Stimulated activated CD4-positive, alpha-beta T cell treated with anti-CD3 and anti-CD28 coated beads, TNF-alpha, amount 100 ng/mL, for 4 hours (primary cell): ENCODE measurements around the gene AANAT.
A peak's percentile ranks its signal among the peaks of the same experiment; 100 is the strongest.

Experiments used
- DNase-seq, 3 experiments: peaks; one replicate each; pipeline ENCODE4 v3.0.0-alpha.2; 2020; ENCODE audit warnings: low read depth in 3 of 3

AANAT gene

GRCh38 chr17:76442341-76443338 lies 24.8 kb upstream of the AANAT start:
- DNase-seq, result no peak

GRCh38 chr17:76444518-76445311 lies 22.7 kb upstream of the AANAT start:
- no peak for DNase-seq

- no peak for DNase-seq
Measured at GRCh38 chr17:76445697-76446448, 21.5 kb upstream of the AANAT start.

GRCh38 chr17:76446449-76447231 lies 20.8 kb upstream of the AANAT start:
- no peak for DNase-seq

GRCh38 chr17:76447931-76448652 lies 19.3 kb upstream of the AANAT start:
- DNase-seq, result no peak

DNA sequence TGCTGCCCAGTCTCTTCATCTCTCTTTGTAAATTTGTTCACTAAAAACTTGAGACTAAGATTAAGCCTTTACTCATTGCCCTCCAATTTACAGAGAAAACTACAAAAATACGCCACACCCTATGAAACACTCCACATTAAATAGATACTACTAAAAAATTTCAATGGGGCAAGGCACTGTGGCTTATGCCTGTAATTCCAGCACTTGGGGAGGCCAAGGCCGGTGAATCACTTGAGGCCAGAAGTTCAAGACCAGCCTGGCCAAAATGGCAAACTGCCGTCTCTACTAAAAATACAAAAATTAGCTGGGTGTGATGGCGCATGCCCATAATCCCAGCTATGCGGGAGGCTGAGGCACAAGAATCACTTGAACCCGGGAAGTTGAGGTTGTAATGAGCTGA lies 18.3 kb upstream of the AANAT start:
- no peak for DNase-seq

DNA sequence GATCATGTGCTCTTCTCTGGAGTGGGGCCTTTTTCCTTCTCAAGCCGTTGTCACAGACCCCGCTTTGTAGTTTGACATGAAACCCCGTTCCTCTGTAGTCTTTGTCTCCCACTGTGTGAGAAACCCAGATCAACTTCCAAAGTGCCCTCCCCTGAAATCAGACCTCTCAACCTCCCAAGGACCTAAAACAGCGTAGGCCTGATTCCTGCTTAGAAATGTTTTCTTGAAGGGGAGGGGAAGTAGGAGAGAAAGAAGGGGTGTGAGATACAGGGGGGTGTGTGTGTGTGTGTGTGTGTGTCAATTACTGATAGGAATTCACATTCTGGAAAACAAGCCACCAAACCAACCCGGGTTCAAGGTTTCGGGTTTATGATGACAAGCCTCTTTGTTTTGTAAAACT lies 15.9 kb upstream of the AANAT start:
- DNase-seq, result no peak

DNA sequence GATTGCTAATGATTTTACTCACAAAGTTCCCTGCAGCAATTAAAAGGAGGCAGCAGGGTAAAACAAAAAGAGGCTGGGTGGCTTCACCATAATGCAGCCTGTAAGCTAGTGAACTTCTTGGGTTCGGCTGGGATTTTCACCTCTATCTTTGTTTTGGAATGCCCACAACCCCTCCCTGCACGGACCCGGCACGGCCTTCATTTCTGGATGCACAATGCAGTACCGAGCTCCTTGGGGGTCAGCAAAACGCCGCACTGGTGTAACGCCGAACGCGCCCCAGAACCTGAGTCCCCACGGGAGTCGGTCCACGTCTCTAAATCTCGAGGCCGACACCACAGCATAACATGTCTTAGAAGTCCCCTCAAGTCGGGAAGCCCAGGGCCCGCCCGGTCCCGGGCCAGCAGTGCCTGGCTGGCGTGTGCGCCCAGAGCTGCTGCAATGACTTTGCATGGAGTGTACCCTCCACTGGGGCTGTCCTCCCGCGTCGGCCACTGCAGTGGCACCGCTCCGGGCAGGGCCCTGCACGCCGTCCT lies 15.2 kb upstream of the AANAT start:
- DNase-seq, result no peak

GRCh38 chr17:76452660-76453430 lies 14.6 kb upstream of the AANAT start, which contains the start of gene UBE2O:
Gene UBE2O, minus strand, starts transcription at chr17:76453152. Its CDS starts 11 bp downstream, at chr17:76453141.
- peak; percentile 79 to 87 (median 85) for DNase-seq

DNA sequence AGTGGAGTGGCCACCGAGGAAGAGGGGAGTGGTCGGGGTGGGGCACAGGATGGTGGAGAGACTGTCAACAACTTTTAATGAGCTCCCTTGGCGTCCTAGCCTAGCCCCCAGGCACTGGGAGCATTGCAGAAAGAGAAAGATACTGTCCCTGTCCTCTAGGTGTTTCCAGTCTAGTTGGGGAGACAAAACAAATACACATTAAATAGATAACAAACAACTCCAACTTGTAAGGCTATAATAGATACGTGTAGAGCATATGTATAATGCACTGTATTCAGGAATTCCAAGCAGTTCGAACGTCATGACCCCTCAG lies 14.0 kb upstream of the AANAT start:
- no peak for DNase-seq

DNA sequence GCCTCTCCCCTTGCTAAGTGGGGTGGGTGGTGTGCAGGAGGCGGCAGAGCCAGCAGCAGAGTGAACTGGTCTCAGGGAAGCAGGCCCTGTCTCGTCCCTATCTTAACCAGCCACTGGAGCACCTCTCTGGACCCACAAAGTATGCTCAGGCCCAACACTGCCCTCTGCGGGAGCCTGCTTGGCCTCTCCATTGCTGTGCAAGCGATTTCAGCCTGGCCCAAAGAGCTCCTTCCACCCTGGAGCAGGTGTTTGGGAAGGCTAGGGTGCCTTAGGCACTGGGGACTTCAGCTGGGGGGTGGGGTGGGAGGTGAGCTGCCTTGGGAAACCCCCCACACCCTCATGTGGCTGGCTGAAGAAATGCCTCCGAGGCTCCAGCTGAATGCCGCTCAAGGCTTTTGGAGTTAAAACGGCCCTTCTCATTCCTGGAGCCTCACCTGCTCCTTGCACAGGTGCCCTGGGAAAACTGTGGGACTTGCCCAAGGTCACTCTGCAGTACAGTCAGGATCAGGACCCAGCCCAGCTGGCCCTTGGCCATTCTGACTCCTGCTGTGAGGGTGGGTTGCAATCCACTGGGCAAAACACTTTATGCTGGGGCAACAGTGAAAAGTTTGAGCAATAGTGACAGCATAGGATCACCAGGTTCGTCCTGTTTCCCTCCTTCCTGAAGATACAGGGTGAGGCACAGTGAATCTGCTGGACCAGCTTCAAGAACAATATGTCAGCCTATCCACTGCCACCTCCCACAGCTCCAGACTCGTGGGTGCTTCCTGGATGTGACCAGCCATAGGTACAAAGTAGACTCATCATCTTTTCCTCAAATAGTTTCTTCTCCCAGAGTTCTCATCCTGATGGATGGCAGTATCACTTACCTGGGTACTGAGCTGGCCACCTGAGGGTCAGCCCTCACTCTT lies 8.6 kb upstream of the AANAT start:
- no peak for DNase-seq

- DNase-seq, result no peak
Measured at GRCh38 chr17:76459674-76460073, 7.7 kb upstream of the AANAT start.

- no peak for DNase-seq
Measured at GRCh38 chr17:76461765-76462555, 5.4 kb upstream of the AANAT start.

DNA sequence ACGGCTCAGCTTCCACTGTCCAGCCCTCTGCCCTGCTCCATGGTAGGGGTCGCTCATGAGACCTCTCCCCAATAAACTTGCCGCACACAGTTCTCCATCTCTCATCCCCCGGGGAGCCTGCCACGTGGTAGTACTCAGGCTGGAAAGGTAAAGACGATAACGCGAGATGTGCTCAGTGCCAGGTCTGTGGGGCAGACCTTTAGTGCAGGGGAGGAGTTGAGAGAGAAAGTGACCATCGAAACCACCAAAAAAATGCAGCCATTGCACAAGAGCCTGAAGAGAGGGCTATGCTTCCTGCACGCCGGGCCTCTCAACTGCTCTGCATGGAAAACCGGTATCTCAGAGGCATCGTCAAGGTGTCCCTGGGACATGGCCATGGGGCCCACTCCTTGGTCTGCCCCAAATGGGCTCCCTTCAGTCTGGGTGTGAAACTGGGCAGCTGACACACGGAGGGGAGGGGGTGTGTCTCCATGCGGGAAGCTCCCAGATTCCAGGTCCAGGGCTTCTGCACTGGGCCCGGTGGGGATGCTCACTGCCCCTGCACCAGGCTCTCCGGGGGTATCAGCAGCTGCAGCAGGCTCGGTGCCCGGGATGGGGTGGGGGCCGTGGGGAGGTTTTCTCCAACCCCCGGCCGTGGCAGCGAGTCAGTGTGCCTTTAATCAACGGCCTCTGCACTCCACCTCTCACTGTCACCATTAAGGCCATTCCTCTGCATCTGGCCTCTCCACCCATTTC lies 4.7 kb upstream of the AANAT start:
- no peak for DNase-seq

- no peak for DNase-seq
Measured at GRCh38 chr17:76466775-76467130, 650 bp upstream of the AANAT start.

GRCh38 chr17:76467809-76468633 lies 618 bp downstream of the AANAT start:
- DNase-seq, result no peak
